Activated T-cell treated with anti-CD3 and anti-CD28 coated beads, Interleukin-2, amount 50 U/mL, for 1 hour (primary cell): ENCODE data around the gene LIFR.
"Not testable (repeated sequence)": the region's sequence is repeated elsewhere in the genome, so short reads cannot be mapped to it uniquely, and the experiment has no call there.

ENCODE experiments used
- DNase-seq: peaks from one replicate; pipeline ENCODE4 v3.0.0-alpha.2; 2020

Gene LIFR

GRCh38 chr5:38579105-38579504 is 22.7 kb upstream of the LIFR start:
- DNase-seq = no peak

- DNase-seq = no peak
Observed at GRCh38 chr5:38576961-38577684, 20.7 kb upstream of the LIFR start.

- DNase-seq = no peak
Observed at GRCh38 chr5:38576442-38576841, 20.0 kb upstream of the LIFR start.

GRCh38 chr5:38575476-38575875 is 19.0 kb upstream of the LIFR start:
- no peak for DNase-seq

- no peak for DNase-seq
Observed at GRCh38 chr5:38574009-38574408, 17.6 kb upstream of the LIFR start.

GRCh38 chr5:38573521-38573920 is 17.1 kb upstream of the LIFR start:
- DNase-seq = no peak

GRCh38 chr5:38569180-38569579 is 12.7 kb upstream of the LIFR start:
- no peak for DNase-seq

GRCh38 chr5:38567306-38567705 is 10.9 kb upstream of the LIFR start:
- DNase-seq = not testable (repeated sequence)

GRCh38 chr5:38563624-38564023 is 7.2 kb upstream of the LIFR start:
- no peak for DNase-seq

GRCh38 chr5:38562444-38563210 is 6.2 kb upstream of the LIFR start:
- no peak for DNase-seq

GRCh38 chr5:38559428-38559827 is 3.0 kb upstream of the LIFR start:
- no peak for DNase-seq

- DNase-seq = no peak
Observed at GRCh38 chr5:38557792-38558191, 1.3 kb upstream of the LIFR start.

GRCh38 chr5:38557308-38557710 is 863 bp upstream of the LIFR start:
- no peak for DNase-seq

- DNase-seq = no peak
Observed at GRCh38 chr5:38556088-38556598, 303 bp downstream of the LIFR start.

- no peak for DNase-seq
Observed at GRCh38 chr5:38555354-38556087, 925 bp downstream of the LIFR start.

GRCh38 chr5:38554861-38555260 is 1.6 kb downstream of the LIFR start:
- DNase-seq = no peak

GRCh38 chr5:38554403-38554802 is 2.0 kb downstream of the LIFR start:
- no peak for DNase-seq

- no peak for DNase-seq
Observed at GRCh38 chr5:38553001-38553521, 3.4 kb downstream of the LIFR start.

- DNase-seq = no peak
Observed at GRCh38 chr5:38551030-38552017, 5.1 kb downstream of the LIFR start.

- no peak for DNase-seq
Observed at GRCh38 chr5:38548064-38548759, 8.2 kb downstream of the LIFR start.

- no peak for DNase-seq
Observed at GRCh38 chr5:38547257-38547656, 9.2 kb downstream of the LIFR start.
